Inferior parietal cortex (tissue), 1 donor: Measurements from ENCODE around the gene WFDC11.
"Not testable (repeated sequence)": the region's sequence is repeated elsewhere in the genome, so short reads cannot be mapped to it uniquely, and the experiment has no call there.

Experiments used
- DNase-seq: peaks from one replicate; pipeline ENCODE4 v3.0.0-alpha.2; 2016; ENCODE audit errors: extremely low spot score

The WFDC11 gene

GRCh38 chr20:45670139-45670538, at the start of gene WFDC11:
Gene WFDC11, minus strand, starts transcription at chr20:45670239. Its CDS starts 19,639 bp downstream, at chr20:45650600.
- no peak for DNase-seq

GRCh38 chr20:45716141-45716688, 46.2 kb upstream of the WFDC11 start:
- not testable (repeated sequence) for DNase-seq

- no peak for DNase-seq
These were observed 35.1 kb upstream of the WFDC11 start, which contains the start of gene WFDC10B for GRCh38 chr20:45704969-45705637. Gene WFDC10B, minus strand, starts transcription at chr20:45705019. Its CDS starts 19,027 bp downstream, at chr20:45685992.

GRCh38 chr20:45701873-45702272, 31.8 kb upstream of the WFDC11 start, which contains the start of gene WFDC13:
Gene WFDC13, plus strand, starts transcription at chr20:45702038. Its CDS starts 86 bp downstream, at chr20:45702124.
- DNase-seq, result no peak

- DNase-seq, result no peak
These were observed 31.1 kb upstream of the WFDC11 start for GRCh38 chr20:45701104-45701503.

- DNase-seq, result no peak
These were observed 25.5 kb upstream of the WFDC11 start for GRCh38 chr20:45695496-45695895.

- not testable (repeated sequence) for DNase-seq
These were observed 23.3 kb upstream of the WFDC11 start for GRCh38 chr20:45693346-45693745.

- no peak for DNase-seq
These were observed 15.9 kb upstream of the WFDC11 start for GRCh38 chr20:45685896-45686295.

- no peak for DNase-seq
These were observed 9.6 kb upstream of the WFDC11 start for GRCh38 chr20:45679650-45680049.

- no peak for DNase-seq
These were observed 2.7 kb upstream of the WFDC11 start for GRCh38 chr20:45672765-45673164.

GRCh38 chr20:45657038-45657437, 13.0 kb downstream of the WFDC11 start:
- DNase-seq, result not testable (repeated sequence)

- DNase-seq, result not testable (repeated sequence)
These were observed 18.3 kb downstream of the WFDC11 start for GRCh38 chr20:45651726-45652125.

GRCh38 chr20:45649312-45649863, 20.7 kb downstream of the WFDC11 start:
- no peak for DNase-seq

- no peak for DNase-seq
These were observed 22.5 kb downstream of the WFDC11 start for GRCh38 chr20:45647441-45648050.

- no peak for DNase-seq
These were observed 23.2 kb downstream of the WFDC11 start for GRCh38 chr20:45646875-45647274.

GRCh38 chr20:45645869-45646268, 24.2 kb downstream of the WFDC11 start:
- not testable (repeated sequence) for DNase-seq

- not testable (repeated sequence) for DNase-seq
These were observed 29.0 kb downstream of the WFDC11 start for GRCh38 chr20:45641076-45641475.

GRCh38 chr20:45639687-45640086, 30.4 kb downstream of the WFDC11 start:
- no peak for DNase-seq

GRCh38 chr20:45636513-45636912, 33.5 kb downstream of the WFDC11 start:
- no peak for DNase-seq

- DNase-seq, result no peak
These were observed 38.9 kb downstream of the WFDC11 start, which contains the start of gene WFDC9 for GRCh38 chr20:45631184-45631583. Gene WFDC9, minus strand, starts transcription at chr20:45631284. Its CDS starts 21,103 bp downstream, at chr20:45610181.

- no peak for DNase-seq
These were observed 39.7 kb downstream of the WFDC11 start for GRCh38 chr20:45630371-45630770.

- peak; percentile 25 for DNase-seq
These were observed 40.4 kb downstream of the WFDC11 start, which contains the start of gene WFDC10A for GRCh38 chr20:45629496-45630100. Gene WFDC10A, plus strand, starts transcription at chr20:45629739. Its CDS starts 75 bp downstream, at chr20:45629814.
